WI38 (cell line): ENCODE data around the gene DEFB132.

Experiments
- H3K4me3 ChIP-seq: 2 replicates; pipeline ENCODE4 v1.5.1; 2011; ENCODE audit warnings: low read depth, mild to moderate bottlenecking, control low read depth, low read length
- TF ChIP-seq, protein P1 (sequence below): IDR thresholded peaks from 2 replicates; pipeline ENCODE4 v1.5.1; 2012; ENCODE audit warnings: low read depth, mild to moderate bottlenecking, control low read depth, low read length

Gene DEFB132

DNA sequence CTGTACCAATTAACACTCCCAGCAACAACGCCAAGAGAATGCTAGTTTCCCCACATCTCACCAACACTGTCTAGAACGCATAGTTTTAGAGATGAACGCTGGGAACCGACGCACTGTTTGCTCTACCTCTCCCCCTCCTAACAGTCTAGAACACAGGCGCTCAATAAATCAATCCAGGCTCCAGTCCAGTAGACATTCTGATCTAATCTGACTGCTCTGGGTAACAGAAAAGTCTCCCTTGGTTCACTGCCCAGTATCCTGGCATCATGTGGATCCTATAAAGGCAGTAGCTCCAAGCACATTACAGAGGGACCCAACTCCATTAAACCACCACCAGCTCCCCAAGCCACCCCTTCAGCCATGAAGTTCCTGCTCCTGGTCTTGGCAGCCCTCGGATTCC lies at the start of gene DEFB132:
DEFB132 (plus strand) TSS at position 306 of the 400 bp plus-strand sequence; CDS start at position 361, 55 bp downstream.
- TF ChIP-seq, protein P1, sequence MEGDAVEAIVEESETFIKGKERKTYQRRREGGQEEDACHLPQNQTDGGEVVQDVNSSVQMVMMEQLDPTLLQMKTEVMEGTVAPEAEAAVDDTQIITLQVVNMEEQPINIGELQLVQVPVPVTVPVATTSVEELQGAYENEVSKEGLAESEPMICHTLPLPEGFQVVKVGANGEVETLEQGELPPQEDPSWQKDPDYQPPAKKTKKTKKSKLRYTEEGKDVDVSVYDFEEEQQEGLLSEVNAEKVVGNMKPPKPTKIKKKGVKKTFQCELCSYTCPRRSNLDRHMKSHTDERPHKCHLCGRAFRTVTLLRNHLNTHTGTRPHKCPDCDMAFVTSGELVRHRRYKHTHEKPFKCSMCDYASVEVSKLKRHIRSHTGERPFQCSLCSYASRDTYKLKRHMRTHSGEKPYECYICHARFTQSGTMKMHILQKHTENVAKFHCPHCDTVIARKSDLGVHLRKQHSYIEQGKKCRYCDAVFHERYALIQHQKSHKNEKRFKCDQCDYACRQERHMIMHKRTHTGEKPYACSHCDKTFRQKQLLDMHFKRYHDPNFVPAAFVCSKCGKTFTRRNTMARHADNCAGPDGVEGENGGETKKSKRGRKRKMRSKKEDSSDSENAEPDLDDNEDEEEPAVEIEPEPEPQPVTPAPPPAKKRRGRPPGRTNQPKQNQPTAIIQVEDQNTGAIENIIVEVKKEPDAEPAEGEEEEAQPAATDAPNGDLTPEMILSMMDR: no peak
- no peak within 1 kb of the TSS for H3K4me3 ChIP-seq

DNA sequence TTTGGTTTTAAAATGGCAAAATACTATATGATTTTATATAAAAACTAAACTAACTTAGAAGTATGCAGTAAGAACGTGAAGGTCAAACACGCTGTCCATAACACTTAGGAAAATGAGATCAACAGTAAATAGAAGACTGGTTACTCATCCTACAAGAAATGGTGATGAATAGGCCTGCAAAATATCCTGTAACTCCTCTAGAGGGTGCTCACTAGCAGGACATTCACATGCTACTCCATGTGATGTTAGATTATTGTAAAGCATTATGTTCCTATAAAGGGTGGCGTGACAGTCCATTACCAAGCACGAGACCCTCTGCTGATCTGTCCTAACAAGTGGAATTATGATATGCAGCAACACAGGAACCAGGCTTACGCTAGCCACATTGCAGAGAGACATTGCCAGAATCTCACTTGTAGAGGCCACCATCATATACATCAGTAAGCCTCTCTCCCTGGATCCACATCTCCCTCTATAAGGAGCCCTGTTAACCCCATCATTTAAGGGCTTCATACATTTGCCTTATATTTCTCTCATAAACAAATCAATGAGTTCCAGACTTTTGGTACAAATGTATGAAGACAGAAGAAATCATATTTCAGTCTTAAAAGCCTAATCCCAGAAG lies 48.5 kb upstream of the DEFB132 start:
- no peak overlapping the region for H3K4me3 ChIP-seq
- TF ChIP-seq, protein P1: peak; percentile 41; the same call in 1 of the 2 replicates

- H3K4me3 ChIP-seq: no peak overlapping the region
- TF ChIP-seq, protein P1: no peak
Measured at GRCh38 chr20:210809-211502, 46.6 kb upstream of the DEFB132 start.

DNA sequence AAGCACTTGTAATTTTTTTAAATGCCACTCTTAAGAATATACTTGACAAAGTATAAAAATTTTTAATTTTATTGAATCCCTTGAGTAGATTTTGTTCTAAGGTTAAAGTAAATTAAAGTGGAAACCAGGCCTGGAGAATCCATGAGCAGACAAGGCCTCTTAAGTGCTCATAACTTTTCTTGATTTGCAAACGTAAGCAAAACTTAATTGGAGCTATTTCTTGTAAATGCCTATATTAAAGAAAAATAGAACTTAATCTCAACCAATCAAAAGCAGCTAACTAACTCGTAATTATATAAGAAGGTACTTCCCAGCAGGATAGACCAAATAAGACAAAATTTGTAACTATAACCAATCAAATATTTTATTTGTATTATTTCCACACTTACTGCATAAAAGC lies 43.1 kb upstream of the DEFB132 start:
- no peak overlapping the region for H3K4me3 ChIP-seq
- TF ChIP-seq, protein P1: no peak

DNA sequence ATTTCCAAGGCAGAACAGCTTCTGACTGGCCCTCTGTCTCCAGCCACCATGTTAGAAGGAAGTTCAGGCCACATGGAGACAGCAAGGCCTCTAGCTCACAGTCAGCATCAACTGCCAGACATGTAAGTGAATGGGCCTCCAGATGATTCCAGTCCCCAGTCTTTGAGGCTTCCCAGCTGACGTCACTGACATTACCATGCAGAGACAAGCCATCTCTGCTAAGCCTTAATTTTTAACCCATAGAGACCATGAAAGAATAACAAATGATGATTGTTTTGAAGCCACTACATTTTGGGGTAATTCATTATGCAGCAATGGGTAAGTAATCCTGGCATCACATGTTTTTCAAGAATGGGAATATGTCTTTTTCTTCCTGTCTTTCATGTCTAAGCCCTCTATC lies 41.7 kb upstream of the DEFB132 start:
- TF ChIP-seq, protein P1: no peak
- no peak overlapping the region for H3K4me3 ChIP-seq

GRCh38 chr20:217266-217665 lies 40.3 kb upstream of the DEFB132 start:
- H3K4me3 ChIP-seq: no peak overlapping the region
- TF ChIP-seq, protein P1: no peak

- no peak overlapping the region for H3K4me3 ChIP-seq
- TF ChIP-seq, protein P1: no peak
Measured at GRCh38 chr20:219290-220115, 38.0 kb upstream of the DEFB132 start.
